NCI-H774 (cell line): Measurements from ENCODE around the gene MTHFD1L.
"Not testable (repeated sequence)": the region's sequence is repeated elsewhere in the genome, so short reads cannot be mapped to it uniquely, and the experiment has no call there.

ENCODE experiments used
- DNase-seq: peaks from one replicate; lab custom pipeline; 2025; lab: John Stamatoyannopoulos, UW

The MTHFD1L gene

DNA sequence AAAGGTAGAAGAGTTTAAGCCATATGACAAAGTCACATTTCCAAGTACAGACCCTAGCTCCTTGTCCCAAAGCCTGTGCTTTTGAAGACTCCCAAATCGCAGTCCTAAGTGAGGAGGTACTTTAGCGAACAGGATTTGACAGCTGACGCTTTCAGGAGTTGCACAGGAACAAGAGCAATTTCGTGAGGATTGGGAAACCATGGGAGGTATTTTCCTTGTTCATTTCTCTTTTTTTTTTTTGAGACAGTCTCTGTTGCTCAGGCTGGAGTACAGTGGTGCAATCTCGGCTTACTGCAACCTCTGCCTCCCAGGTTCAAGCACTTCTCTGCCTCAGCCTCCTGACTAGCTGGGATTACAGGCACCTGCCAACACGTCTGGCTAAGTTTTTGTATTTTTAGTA lies 150.6 kb downstream of the MTHFD1L start:
- no peak for DNase-seq

DNA sequence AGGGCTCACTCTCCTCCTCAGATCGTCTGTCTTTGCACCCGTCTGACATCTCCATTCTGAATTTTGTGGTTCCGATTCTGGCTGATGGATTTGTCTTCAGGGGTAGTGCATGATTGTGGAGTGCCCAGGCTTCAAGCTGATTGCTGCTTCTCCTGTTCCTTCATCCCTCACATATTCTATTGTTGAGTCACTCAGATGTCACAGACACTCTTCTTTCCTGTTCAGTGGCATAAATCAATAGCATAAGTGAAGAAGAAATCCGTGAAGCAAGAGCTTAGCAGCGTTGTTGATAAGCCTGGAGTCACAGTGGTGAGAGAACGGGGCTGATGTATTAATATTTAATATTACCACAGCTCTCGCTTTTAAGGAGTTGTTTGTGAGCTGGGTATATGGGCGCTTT lies 152.5 kb downstream of the MTHFD1L start:
- DNase-seq: no peak

DNA sequence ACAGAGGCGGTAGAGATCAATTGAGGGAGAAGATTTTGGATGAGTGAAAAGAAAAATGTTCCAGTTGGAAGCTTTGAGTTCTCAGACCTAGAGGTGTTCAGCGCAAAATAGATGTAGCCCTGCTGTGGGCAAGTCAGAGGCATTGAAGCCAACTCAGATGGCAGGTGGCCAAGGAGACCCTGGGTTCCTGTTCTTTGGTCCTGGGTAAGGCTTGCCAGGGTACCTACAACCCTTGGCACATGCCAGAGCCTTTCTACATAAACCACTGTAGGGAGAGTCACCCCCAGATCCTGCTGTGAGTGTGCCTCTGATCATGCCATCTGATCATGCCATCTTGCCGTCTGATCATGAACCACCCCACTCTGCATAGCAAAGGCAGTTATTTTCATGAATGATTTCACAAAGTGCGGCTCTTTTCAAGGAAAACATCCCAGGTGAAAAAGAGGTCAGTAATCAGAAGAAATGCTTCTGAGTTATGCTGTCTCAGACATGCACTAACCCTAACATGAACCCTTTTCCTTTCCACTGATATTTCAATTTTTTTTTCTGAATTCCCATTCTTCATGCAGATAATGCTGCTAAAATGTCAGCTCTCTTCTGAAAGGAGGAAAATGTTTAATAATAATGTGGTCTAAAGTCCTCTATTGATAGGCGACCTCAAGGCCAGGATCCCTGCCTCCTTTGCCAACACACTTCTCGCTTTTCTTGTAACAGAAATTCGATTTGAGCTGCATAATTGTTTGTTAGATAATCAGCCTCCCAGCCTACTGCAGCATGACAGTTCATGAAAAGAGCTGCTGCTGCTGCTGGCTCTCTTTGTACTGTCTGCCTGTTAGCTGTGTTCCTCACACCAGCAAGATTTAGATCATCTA lies 153.6 kb downstream of the MTHFD1L start:
- DNase-seq: no peak

DNA sequence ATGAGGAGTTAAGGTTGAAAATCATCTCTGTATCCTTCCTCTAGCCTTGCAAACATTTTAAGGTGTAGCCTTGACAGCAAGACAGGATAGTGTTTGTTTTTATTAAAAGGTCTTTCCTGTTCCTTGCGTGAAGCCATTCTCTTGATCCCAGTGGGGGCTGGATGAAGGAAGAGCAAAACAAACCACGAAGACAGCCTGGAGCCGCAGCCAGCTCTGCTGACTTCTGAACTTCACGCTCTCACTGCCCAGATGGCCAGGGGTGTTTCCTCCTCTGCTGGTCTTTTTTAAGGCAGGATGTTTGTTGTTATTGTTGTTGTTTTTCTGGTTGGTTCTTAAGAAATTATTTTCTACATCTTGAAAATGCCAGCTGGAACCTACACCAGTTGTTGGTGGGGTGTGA lies 156.4 kb downstream of the MTHFD1L start:
- DNase-seq: no peak

DNA sequence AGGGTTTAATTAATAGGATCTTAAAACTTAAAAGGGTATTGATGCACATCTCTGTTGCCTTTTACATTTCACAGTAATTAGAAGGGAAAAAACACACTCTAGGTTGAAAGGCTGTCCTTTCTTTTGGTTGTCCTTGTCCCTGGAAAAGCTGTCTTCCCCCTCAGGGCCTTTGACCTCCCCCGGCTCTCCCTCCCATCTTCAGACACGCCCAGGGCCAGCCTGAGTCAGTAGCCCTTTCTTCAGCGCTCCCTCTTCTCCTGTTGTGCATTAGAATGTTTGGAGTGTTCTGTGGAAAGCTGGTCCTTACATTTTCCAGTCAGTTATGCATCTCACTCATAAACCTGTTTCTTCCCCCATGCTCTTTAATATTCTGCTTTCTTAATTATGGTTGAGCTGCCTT lies 157.0 kb downstream of the MTHFD1L start:
- no peak for DNase-seq

DNA sequence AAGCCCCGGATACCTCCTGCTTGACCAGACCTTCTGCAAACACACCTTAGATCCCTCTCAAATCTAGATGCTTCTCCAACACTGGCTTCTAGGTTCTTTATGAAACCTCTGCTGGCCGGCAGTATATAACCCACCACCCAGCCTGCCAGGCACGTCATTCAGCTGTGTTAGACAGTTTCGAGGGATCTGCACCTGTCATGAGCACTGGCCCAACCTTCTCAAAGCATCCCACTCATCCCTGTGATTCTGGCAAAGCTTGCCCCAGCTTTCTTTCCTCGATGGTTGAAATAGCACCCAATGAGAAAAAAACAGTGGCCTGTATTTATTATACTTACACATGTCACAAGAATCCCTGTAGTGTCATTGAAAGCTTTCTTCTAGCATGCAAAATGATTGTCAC lies 157.8 kb downstream of the MTHFD1L start:
- no peak for DNase-seq

DNA sequence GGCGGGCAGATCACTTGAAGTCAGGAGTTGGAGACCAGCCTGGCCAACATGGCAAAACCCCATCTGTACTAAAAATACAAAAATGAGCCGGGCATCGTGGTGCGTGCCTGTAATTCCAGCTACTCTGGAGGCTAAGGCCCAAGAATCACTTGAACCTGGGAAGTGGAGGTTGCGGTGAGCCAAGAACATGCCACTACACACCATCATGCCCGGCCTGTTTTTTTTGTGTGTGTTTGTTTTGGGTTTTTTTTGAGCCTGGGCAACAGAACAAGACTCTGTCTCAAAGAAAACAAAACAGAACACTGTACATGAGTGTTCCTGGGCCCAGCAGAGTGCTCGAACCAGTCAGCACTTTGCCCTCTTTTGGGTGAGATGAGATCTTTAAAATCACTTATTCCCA lies 159.1 kb downstream of the MTHFD1L start:
- DNase-seq: no peak

DNA sequence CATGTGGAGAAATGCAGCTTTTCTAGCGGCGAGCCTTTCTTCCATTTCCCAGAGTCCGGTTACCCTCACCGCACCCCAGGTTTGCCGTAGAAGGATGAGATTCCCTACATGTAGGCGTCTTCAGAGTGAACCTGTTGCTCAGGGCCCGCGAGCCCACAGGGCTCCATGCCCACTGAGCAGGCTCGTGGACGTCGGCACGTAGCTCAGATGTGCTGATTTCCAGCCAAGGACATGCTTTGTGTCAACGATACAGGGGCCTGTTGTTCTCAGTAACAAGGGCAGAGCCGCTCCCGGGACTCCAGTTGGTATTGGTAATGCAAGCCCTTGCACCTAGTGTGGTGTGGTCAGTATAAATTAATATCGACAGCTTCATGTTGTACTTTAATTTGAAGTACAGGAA lies 159.6 kb downstream of the MTHFD1L start:
- DNase-seq: no peak

DNA sequence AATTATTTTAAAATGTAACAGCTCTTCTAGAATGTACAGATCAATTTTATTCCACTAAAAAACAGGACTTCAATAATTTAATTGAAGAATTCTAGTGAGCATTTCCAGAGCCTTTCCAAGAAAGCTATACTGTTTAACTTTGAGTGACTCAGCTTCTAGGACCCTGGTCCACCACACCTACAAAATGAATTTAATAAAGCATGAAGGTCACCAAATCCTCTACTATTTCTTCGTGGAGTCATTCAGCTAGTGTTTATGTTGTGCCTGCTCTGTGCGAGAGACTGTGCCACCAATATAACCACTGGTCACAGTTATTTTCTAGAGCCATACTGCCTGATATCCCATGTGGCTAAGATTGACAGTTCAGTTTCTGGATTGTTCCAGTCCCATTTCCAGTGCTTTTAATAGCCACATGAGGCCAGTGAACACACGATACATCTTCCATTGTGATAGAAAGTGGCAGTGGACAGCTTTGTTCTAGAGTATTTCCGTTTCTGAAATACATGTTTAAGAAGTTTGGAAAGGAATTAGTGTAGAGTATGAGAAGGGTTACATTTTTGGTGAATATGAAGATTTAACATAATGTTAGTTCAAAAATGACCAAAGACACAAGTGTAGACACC lies 160.7 kb downstream of the MTHFD1L start:
- no peak for DNase-seq

DNA sequence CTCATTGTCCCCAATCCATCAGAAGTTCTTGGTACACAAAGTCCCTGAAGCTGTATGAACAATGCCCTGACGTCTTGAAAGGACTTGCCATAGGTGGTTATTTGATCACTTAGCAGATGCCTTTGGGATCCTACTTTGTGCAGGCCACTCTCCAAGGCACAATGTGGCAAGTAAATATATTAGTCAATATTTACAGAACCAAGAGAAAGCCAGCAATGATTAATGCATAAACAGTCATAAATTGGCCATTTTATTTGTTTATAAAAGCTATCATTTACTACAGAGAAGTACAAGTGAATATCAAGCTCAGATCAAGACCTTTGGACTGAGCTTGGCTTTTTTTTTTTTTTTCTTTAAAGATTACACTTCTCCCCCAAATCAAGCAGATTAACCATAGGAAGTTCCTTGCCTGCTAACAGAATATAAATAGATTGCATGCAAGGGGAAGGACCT lies 161.8 kb downstream of the MTHFD1L start:
- peak; percentile 37 for DNase-seq

DNA sequence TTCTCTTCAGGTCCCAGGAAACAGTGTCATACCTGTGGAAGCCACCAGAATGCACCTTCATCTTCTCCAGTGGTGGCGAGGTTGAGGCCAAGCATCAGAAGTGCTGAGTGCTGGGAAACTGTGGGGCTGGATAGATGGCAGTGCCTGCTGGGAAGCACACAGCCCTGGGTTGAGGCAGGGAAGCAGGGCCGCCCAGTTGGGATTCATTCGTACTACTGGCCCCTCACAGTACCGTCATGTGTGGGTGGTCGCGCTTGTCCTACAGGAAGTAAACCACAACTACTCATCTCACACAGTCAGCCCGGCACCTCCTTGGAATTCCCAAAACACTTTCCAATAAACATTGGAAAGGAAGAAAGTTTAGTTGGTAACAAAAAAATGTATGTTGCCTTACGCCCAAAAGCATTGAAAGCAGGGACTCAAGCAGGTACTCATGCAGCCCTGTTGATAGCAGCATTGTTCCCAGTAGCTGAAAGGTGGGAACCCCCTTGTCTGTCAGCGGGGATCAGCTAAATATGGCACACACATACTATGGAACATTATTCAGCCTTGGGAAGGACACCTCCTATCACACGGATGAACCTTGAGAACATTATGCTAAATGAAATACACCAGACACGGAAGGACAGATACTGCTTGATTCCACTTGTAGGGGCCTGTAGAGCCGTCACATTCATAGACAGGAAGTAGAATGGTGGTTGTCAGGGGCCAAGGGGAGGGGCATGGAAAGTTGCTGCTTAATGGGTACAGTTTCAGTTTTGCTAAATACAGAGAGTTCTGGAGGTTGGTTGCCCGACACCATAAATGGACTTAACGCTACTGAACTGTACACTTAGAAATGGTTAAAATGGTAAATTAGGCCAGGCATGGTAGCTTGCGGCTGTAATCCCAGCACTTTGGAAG lies 162.7 kb downstream of the MTHFD1L start:
- no peak for DNase-seq

DNA sequence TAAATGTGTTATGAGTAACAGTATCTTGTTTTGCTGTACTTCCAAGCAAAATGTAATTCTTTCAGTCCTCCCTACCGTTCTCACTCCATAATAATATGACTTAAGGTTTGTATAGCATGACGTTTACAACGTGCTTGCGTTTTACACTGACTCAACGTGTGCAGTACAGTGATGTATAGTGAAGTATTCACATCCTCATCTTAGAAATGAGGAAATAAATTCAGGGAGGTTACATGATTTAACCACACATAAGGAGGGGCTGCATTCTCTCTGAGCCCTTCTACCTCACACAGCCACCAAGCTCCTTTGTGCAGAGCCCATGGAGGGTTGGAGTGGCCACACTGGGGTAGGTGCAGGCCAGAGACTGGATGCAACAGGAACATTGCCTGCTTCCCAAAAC lies 164.5 kb downstream of the MTHFD1L start:
- no peak for DNase-seq

DNA sequence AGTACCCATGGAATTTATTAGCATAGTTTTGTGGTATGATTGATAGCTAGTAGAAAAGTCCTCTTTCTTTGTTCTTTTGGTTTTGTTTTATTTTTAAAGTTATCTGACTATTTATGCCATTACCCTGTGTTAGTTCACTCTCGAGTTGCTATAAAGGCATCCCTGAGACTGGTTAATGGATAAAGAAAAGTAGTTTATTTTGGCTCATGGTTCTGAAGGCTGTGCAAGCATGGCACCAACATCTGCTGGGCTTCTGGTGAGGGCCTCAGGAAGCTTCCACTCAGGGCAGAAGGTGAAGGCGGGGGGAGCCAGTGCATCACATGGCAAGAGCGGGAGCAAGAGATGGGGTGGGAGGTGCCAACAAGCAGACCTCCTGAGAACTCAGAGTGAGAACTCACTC lies 166.5 kb downstream of the MTHFD1L start:
- no peak for DNase-seq

DNA sequence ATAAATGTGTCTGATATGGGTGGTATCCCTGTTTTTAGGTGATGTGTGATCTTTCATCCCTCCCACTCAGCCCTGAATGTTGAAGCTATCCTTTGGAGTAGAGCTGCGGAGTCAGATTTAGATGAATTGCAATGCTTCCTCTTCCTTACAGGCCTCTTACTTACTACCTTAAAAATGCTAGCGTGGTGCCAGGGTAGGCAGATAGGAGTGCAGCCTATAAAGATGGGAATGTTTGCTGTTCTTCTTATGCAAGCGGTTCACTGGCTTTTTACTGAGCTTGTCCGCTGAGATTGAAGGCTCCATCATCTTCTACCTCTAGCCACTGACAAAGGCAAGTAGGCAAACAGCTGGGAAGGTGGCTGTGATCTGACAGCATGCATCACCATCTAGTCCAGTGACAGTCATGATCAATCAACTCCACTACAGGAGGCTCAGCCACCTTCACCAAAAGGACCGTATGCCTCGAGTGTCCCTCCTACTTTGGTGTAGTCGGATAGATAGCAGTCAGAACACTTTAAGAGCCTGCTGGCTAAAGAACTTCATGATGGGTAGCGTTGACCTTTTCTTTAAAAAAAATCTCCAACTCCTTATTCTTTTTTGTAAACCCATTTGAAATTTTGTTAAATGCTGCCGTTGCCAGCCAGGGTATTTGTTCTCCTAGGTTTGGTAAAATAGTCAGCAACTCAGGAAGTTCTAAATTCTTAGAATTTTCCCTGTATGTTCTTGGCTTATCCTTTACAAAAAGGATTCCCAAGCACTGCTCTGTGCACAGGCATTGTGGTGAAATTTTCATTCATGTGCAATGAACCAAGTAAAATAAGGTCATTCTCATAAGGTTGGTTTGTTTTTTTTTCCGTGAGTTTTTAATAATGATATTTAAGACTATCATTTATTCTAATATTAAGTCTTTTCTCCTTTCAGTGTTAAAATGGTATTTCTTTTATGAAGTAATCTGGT lies 169.6 kb downstream of the MTHFD1L start:
- no peak for DNase-seq

DNA sequence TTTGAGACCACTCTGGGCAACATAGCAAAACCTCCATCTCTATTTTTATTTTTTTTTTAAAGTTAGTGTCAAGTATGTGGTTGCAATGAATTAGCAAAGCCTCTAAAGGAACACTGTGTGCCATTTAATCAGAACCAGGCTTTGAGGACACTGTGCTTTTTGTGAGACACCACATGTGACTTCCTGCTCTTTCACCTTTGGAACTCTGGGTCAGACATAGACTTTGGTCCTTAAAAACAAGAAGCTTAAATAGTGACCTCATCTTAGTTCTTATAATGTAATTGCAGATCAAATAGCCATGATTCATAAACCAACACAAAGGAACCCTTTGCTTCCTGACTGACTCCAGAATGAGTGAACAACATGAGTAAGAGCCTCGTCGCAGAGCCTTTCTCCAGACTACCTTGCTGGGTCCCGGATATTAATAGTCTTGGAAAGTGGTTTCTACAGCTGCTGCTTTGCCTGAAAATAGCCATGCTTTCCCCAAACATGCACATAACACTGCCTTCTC lies 170.8 kb downstream of the MTHFD1L start:
- not testable (repeated sequence) for DNase-seq

DNA sequence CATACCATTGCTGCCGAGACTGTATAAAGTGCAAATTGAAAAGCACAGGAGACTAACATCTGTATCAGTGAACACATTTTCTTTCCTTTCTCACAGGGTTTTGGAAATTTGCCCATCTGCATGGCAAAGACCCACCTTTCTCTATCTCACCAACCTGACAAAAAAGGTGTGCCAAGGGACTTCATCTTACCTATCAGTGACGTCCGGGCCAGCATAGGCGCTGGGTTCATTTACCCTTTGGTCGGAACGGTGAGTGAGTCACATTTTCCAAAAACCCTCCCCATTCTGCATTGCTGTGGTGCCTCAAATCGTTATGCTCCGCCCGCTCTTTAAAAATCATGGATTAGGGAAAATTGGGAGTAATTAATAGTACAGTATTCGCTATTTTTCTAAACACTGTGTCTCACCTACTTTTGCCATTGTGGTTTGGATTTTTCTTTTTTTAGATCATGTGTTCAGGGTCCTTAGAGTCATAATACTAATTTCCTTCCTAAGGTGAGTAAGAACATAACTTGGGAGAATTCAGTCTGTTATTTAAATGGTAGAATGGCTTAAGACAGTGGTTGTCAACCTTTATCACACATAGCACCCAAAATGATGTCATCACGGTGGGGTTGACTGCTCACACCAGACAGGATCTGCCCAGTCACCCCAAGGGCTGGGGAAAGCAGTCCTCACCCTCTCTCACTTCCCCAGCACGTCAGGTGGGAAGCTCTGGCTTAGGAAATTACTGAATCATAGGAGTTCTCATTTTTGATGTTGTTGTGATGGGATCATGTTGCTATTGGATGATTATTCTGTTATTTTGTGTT lies 171.6 kb downstream of the MTHFD1L start:
- no peak for DNase-seq

DNA sequence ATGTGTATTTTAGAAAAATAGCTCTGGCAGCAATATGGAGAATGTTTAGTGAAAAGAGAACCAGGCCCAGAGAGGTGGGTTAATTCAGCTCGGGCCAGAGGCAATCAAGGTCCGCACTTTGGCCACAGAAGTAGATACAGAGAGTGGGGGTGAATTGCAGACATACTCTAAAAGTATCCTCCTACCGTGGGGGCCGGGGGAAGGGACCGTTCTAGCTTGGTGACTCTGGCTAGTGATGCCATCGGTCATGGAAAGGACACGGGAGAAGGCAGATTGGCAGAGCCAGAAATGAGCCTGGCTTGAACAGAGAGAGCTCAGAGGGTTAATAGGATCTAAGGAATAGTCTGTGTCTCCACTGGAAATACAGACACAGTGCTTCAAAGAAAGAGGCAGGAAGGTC lies 173.1 kb downstream of the MTHFD1L start:
- no peak for DNase-seq

DNA sequence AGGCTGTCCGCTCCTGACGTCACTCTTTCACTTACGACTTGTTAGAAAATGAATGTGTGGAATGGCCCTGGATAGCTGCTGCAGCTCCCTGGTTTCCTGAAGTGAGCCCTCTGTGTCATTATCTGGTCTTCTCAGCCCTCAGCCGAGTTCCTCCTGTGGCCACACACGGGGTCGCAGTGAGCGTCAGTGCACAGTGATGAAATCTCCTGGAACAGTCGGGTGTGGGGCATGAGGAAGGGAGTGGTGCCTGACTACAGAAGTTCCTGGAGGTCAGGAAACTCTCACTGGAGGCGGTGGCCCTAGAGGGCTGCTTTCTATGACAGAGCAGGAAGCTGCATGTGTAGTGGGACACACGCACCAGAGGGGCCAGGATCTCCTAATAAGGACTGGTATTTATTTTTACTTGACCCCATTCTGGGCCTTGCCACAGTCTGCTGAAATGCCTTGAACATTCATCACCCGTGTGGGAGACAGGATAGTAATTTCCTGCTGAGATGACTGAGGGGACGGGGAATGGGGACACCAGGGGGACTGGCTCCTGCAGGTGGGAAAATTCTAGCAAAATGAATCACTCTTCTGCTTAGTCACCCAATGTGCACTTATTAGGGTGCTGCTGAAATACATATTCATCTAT lies 175.5 kb downstream of the MTHFD1L start:
- DNase-seq: not testable (repeated sequence)

DNA sequence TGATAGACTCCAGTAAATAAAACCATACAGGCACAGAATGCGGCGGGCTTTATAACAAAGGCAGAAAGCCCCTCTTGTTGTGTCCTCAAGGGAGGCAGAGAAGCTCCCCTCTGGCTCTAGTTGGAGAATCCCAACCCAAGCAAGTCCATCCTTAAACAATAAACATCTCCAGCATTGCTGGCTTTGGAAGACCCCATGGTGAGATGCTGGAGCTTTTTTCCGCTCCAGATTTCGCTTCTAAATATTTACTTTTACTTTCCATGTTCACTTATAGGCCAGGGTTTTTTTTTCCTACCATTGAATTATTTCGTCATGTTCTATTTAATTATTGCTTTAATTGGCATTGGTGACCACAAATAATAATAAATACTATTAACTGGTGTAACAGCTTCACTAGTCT lies 176.2 kb downstream of the MTHFD1L start:
- no peak for DNase-seq

DNA sequence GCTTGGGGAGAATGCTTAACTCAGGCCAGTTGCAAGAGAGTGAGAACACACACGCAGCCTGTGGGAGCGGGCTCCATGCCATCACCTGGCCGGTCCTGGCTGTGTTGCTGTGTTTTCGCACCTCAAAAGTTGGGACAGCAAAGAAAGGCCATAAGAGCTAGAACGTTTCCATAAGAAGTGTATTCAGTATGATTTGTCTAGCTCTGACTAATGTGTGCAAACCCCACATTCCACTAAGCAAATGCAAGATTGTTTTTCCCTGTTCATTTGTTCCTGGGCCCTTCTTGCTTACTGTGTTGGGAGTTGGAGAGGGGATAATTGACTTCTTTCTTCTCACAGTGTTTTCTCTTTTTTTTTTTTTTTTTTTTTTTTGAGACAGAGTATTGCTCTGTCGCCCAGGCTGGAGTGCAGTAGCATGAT lies 177.4 kb downstream of the MTHFD1L start:
- not testable (repeated sequence) for DNase-seq
